ENCODE data around the gene DGKI.

DNA sequence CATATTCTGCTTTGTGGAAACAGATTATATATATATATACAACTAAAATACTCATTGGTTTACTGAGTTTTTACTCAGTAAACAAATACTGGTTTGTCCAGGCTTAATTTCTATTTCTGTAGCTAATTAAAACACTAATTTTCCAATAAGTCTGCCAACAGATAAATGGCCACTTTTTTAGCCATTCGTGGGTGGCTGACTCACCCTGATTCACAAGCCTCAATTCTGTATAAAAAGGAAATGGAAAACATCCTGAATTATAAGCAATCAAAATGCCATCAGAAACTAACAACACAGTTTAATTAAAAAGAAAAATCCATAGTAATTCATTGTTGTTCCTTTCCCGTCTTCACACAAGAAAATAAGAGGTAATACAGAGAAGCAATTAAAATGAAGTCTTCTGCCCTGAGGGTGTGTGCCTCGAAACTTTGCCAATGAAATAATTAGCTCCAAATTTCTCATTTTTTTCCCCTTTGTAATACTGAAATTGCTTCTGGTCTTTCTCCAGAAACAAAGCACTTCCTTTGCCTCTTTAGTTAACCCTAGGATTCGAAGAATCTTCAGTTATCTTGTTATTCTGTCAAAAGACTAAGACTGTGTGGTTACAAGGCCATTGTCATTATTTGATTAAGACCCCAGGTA is 384.6 kb downstream of the DGKI start:
- TF ChIP-seq, protein P1, sequence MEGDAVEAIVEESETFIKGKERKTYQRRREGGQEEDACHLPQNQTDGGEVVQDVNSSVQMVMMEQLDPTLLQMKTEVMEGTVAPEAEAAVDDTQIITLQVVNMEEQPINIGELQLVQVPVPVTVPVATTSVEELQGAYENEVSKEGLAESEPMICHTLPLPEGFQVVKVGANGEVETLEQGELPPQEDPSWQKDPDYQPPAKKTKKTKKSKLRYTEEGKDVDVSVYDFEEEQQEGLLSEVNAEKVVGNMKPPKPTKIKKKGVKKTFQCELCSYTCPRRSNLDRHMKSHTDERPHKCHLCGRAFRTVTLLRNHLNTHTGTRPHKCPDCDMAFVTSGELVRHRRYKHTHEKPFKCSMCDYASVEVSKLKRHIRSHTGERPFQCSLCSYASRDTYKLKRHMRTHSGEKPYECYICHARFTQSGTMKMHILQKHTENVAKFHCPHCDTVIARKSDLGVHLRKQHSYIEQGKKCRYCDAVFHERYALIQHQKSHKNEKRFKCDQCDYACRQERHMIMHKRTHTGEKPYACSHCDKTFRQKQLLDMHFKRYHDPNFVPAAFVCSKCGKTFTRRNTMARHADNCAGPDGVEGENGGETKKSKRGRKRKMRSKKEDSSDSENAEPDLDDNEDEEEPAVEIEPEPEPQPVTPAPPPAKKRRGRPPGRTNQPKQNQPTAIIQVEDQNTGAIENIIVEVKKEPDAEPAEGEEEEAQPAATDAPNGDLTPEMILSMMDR (IDR thresholded peaks at IDR 0.05), result no peak
- TF ChIP-seq POLR2AphosphoS5 (IDR thresholded peaks at IDR 0.05), result no peak
